ENCODE data around the gene GBP7. TPM values are rescaled to one million over a fixed set of nuclear protein-coding genes. Genes with fewer than 3 reads are reported as not detected.
"Not testable (repeated sequence)": the region's sequence is repeated elsewhere in the genome, so short reads cannot be mapped to it uniquely, and the experiment has no call there.

The GBP7 gene
- total RNA-seq, 4 donors from 2014 or later, result not detected

- intact Hi-C loops (cut with DNase I; ENCODE audit: low total_unique reads), result no loop called here
- DNase-seq, result no peak
- WGBS, 2 donors (ENCODE audit: low coverage in 1 of 2), result 50 to 78% methylated on average over 1 of the region's 1 CpG
- Histone ChIP-seq H3K4me3 (no peak overlapping the region), H3K27me3 (no peaks in the 10 kb centered on the region), H3K4me1 (peaks cover 0 to 29% (median 16%) of the 10 kb centered on the region in 4 donors), H3K27ac (no peak overlapping the region), H3K36me3 (no peaks in the 10 kb centered on the region), H3K9me3 (no peaks in the 10 kb centered on the region)
- TF ChIP-seq POLR2AphosphoS5 (IDR thresholded peaks at IDR 0.05), result no peak
- in situ Hi-C loops (cut with MboI; ENCODE audit: low pct_ligation_motif_present in 1 of 4, low pct_unique_long_range_greater_than_20kb in 1 of 4, low sequenced_read_pairs in 3 of 4), result no loop called here
These were observed 45.1 kb downstream of the GBP7 start for GRCh38 chr1:89130716-89131115.

DNA sequence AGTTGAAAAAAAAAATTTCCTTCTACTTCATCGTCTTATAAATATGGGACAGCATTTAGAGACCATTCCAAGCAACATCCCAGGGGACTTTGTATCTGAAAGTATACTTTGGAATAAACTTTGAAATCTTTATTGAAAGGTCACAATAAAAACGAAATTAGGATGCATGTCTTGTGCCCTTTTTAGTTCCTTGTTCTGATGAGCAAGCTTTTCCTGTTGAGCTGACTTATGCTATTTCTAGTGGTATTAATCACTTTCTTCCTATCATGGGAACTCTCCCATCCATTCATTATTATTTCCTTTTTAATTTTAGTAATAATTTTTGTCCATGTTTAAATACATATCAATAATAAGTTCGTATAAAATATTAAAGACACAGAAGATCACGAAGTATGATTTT, 45.9 kb downstream of the GBP7 start:
- peaks cover 0 to 33% (median 16%) of the 10 kb centered on the region in 4 donors for H3K4me1 ChIP-seq
- no peaks in the 10 kb centered on the region for H3K9me3 ChIP-seq
- TF ChIP-seq EP300 (IDR thresholded peaks at IDR 0.05; ENCODE audit: low read depth) (no peak), POLR2AphosphoS5 (IDR thresholded peaks at IDR 0.05) (no peak), CTCF (IDR thresholded peaks at IDR 0.05) (no peak), POLR2A (IDR thresholded peaks at IDR 0.05) (no peak)
- H3K27ac ChIP-seq, result peak overlapping the region; percentile 88 to 92 (median 90)
- 60 to 63% methylated on average over 4 of the region's 4 CpGs for WGBS, 2 donors (ENCODE audit: low coverage in 1 of 2)
- in situ Hi-C loops (cut with MboI; ENCODE audit: low pct_ligation_motif_present in 1 of 4, low pct_unique_long_range_greater_than_20kb in 1 of 4, low sequenced_read_pairs in 3 of 4), result no loop called here
- no peak overlapping the region for H3K4me3 ChIP-seq
- intact Hi-C loops (cut with DNase I; ENCODE audit: low total_unique reads), result no loop called here
- no peaks in the 10 kb centered on the region for H3K27me3 ChIP-seq
- H3K36me3 ChIP-seq, result no peaks in the 10 kb centered on the region
- no peak for DNase-seq

GRCh38 chr1:89128003-89128458, 47.8 kb downstream of the GBP7 start:
- Histone ChIP-seq H3K4me1 (peaks cover 0 to 52% (median 24%) of the 10 kb centered on the region in 4 donors), H3K27ac (peak overlapping the region; percentile 88 to 92 (median 90))
- DNase-seq; intact Hi-C loops (cut with DNase I; ENCODE audit: low total_unique reads); H3K9me3 ChIP-seq; H3K36me3 ChIP-seq; H3K27me3 ChIP-seq; in situ Hi-C loops (cut with MboI; ENCODE audit: low pct_ligation_motif_present in 1 of 4, low pct_unique_long_range_greater_than_20kb in 1 of 4, low sequenced_read_pairs in 3 of 4); H3K4me3 ChIP-seq: not testable (repeated sequence)
- WGBS, 2 donors (ENCODE audit: low coverage in 1 of 2), result 95% methylated on average over 30 of the region's 31 CpGs; no CpG with 5 or more reads in 1 of the 2 donors

DNA sequence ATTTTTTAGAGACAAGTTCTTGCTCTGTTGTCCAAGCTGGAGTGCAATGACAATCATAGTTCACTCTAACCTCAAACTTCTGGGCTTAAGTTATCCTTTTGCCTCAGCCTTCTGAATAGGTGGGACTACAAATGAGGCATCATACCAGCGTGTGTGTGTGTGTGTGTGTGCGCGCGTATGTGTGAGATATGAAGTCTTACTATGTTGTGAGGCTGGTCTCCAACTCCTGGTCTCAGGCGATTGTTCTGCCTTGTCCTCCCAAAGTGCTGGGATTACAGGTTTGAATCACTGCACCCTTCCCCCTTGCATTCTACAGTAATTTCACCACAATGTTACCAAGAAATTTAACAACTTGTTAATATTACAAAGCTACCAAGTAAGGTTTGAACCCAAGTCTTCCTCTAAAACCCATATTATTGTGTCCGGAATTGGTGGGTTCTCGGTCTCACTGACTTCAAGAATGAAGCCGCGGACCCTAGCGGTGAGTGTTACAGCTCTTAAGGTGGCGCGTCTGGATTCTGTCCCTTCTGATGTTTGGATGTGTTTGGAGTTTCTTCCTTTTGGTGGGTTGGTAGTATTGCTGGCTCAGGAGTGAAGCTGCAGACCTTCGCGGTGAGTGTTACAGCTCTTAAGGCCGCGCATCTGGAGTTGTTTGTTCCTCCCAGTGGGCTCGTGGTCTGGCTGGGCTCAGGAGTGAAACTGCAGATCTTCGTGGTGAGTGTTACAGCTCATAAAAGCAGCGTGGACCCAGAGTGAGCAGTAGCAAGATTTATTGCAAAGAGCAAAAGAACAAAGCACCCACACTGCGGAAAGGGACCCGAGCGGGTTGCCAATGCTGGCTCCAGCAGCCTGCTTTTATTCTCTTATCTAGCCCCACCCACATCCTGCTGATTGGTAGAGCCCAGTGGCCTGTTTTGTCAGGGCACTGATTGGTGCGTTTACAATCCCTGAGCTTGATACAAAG, 48.9 kb downstream of the GBP7 start:
- in situ Hi-C loops (cut with MboI; ENCODE audit: low pct_ligation_motif_present in 1 of 4, low pct_unique_long_range_greater_than_20kb in 1 of 4, low sequenced_read_pairs in 3 of 4); H3K27me3 ChIP-seq; intact Hi-C loops (cut with DNase I; ENCODE audit: low total_unique reads); H3K9me3 ChIP-seq; H3K36me3 ChIP-seq: not testable (repeated sequence)
- DNase-seq, result peak; percentile 30
- Histone ChIP-seq H3K27ac (peak overlapping the region; percentile 88 to 92 (median 90)), H3K4me3 (peak overlapping the region in 2 of 4 donors; percentile 10 to 63), H3K4me1 (peaks cover 0 to 55% (median 27%) of the 10 kb centered on the region in 4 donors)
- peak; percentile 62 for TF ChIP-seq POLR2A (IDR thresholded peaks at IDR 0.05)
- TF ChIP-seq POLR2AphosphoS5 (IDR thresholded peaks at IDR 0.05), result peak; percentile 39 to 67 (median 45)
- whole genome bisulfite sequencing, 2 donors (ENCODE audit: low coverage in 1 of 2), result 68 to 72% methylated on average over 4 to 23 of the region's 23 CpGs

DNA sequence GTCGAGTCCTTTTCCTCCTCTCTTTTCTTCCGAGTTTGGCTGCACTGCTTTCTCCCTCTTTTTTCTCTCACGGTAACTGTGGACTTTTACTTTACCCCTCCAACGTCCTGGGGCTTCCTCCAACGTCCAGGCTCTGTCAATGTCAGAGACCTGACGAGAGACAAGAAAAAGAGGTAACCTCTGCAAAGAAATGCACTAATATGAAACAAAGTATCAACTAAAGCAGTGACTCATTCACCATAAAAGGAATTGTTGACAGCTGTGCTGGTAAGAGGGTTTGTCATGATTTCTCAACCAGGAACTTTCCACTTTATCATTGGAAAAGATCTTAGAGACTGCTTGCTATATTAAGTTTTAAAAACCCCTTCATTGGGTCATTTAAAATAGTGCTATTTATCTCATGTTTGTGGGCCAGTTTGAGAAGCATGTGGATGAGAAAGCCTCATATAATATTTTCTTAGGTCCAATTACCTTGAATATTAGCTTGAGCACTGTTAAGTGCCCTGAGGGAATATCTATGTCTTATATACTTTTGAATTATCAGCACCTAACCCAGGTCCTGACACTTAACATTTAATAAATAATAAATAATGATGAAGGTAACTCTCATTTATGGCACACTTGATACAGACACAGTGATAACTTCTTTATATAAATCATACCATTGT, 49.8 kb downstream of the GBP7 start, which contains the start of gene GBP2:
Gene GBP2 (minus strand): TSS at position 202 of the 668 bp plus-strand sequence. CDS start 4,148 bp downstream, outside the sequence.
- in situ Hi-C loops (cut with MboI; ENCODE audit: low pct_ligation_motif_present in 1 of 4, low pct_unique_long_range_greater_than_20kb in 1 of 4, low sequenced_read_pairs in 3 of 4), result no loop called here
- TF ChIP-seq POLR2AphosphoS5 (IDR thresholded peaks at IDR 0.05) (peak; percentile 79 to 91 (median 87)), EP300 (IDR thresholded peaks at IDR 0.05; ENCODE audit: low read depth) (no peak), POLR2A (IDR thresholded peaks at IDR 0.05) (peak; percentile 61), CTCF (IDR thresholded peaks at IDR 0.05) (no peak)
- no peak for DNase-seq
- Histone ChIP-seq H3K27ac (peak within 1 kb of the TSS; percentile 88 to 92 (median 90)), H3K4me1 (peaks cover 0 to 55% (median 27%) of the 10 kb centered on the region in 4 donors), H3K9me3 (no peaks in the 10 kb centered on the region), H3K4me3 (peak within 1 kb of the TSS; percentile 41 to 63 (median 48)), H3K36me3 (peaks cover 0 to 9% (median under 1%) of the 10 kb centered on the region in 4 donors), H3K27me3 (no peaks in the 10 kb centered on the region)
- intact Hi-C loops (cut with DNase I; ENCODE audit: low total_unique reads), result no loop called here
- WGBS, 2 donors (ENCODE audit: low coverage in 1 of 2), result 0 to 2% methylated on average over 2 to 6 of the region's 6 CpGs

All from transverse colon (tissue), 4 donors.